ENCODE results near the gene FRZB. TPM values are rescaled to one million over a fixed set of nuclear protein-coding genes. Genes with fewer than 3 reads are reported as not detected.

FRZB gene
- total RNA-seq, 2 experiments from 2014 or later, result not detected

DNA sequence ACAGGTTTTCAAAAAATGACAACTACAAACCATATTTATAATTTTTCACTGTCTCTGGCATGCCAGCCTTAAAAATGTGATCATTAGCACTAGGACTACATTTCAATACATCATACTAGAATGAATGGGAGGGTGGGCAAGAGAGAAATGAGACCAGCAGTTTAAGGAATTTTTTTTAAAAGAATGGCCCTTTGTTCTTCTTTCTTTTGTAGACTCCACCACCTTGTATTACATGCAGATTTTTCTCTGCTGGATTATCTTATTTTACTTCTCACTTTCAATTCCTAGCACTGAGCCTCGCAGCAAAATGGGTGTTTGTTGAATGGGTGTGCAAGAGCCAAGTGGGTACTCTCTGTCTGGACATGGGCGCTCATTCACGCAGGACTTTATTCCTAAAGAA is 39.9 kb downstream of the FRZB start:
- no peak for DNase-seq
- intact Hi-C loops (cut with micrococcal nuclease), result no loop called here
- no peaks in the 10 kb centered on the region for H3K4me1 Mint-ChIP-seq (ENCODE audit: low read depth)
- H3K27me3 Mint-ChIP-seq (ENCODE audit: low read depth), result peaks cover 8% of the 10 kb centered on the region
- CTCF ChIA-PET, result interaction anchor here (0.6 to 1.3 kb wide), 2 partner anchors 133 to 154 kb away, joined by 3 read pairs; no protein-coding TSS in a partner anchor
- no peak overlapping the region for H3K4me3 Mint-ChIP-seq
- no peaks in the 10 kb centered on the region for H3K9me3 Mint-ChIP-seq
- H3K27ac Mint-ChIP-seq, result no peak overlapping the region
- no peaks in the 10 kb centered on the region for H3K36me3 Mint-ChIP-seq (ENCODE audit: low read depth)

DNA sequence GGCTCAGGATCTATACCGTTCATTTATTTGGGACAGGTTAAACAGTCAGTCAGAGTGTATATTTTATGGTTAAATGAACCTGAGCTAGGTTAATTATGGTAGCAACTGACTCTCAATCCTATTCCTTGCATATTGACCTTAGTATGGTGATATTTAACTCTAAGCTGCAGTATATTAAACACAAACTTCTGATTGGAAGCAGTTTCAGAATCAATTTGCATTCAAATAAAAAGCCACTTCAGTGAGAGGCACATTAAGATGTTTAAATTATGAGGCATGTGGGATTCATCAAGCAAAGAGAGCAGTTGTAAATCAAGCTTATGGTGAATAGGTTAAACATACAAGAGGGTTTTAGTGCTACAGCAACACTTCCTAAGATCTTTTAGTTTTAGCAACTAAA is 40.4 kb downstream of the FRZB start:
- no peak for DNase-seq
- no peak overlapping the region for H3K27ac Mint-ChIP-seq
- intact Hi-C loops (cut with micrococcal nuclease), result no loop called here
- CTCF ChIA-PET, result interaction anchor here (0.6 kb wide), 1 partner anchor 154 kb away, joined by 3 read pairs; no protein-coding TSS in a partner anchor
- no peaks in the 10 kb centered on the region for H3K36me3 Mint-ChIP-seq (ENCODE audit: low read depth)
- no peaks in the 10 kb centered on the region for H3K4me1 Mint-ChIP-seq (ENCODE audit: low read depth)
- H3K9me3 Mint-ChIP-seq, result no peaks in the 10 kb centered on the region
- peaks cover 8% of the 10 kb centered on the region for H3K27me3 Mint-ChIP-seq (ENCODE audit: low read depth)
- no peak overlapping the region for H3K4me3 Mint-ChIP-seq

GRCh38 chr2:182824767-182825158 is 41.7 kb downstream of the FRZB start:
- CTCF ChIA-PET, result no interaction called here
- Mint-ChIP-seq H3K27ac (no peak overlapping the region), H3K27me3 (ENCODE audit: low read depth) (peaks cover 5% of the 10 kb centered on the region)

DNA sequence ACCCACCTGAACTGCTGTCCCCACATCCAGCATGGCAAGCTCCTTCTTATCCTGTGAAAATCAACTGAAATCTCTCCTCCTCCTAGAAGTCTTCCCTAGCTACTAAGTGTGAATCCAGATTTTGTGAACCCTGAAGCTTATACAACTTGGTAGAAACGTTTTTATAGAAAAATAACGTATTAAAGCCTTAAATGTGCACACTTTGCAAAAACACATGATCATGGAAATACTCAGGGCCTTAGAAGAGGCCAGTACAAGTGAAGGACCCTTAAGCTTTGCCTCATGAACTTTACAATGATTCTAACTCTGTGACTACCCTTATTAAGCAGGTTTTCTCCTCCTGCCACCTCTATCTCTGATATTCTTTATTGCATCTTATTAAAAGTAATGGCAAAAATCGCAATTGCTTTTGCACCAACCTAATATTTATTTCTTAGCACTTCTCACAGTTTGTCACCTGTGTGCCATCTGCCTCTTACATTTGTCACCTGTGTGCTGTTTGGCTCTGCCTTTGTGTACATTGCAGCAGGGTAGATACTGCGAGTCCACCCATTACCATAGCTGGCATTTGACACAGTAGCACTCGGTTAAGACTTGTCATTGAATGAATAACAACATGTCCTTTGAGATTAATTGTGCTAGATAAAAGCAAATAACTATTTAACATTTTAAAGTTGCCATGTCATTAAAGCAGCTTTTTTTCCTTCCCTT is 42.2 kb downstream of the FRZB start:
- CTCF ChIA-PET, result interaction anchor here (0.7 kb wide), 1 partner anchor 59 kb away, joined by 3 read pairs; no protein-coding TSS in a partner anchor
- Mint-ChIP-seq H3K4me1 (ENCODE audit: low read depth) (no peaks in the 10 kb centered on the region), H3K27ac (no peak overlapping the region), H3K4me3 (no peak overlapping the region), H3K27me3 (ENCODE audit: low read depth) (no peaks in the 10 kb centered on the region), H3K36me3 (ENCODE audit: low read depth) (no peaks in the 10 kb centered on the region), H3K9me3 (no peaks in the 10 kb centered on the region)
- DNase-seq, result no peak
- intact Hi-C loops (cut with micrococcal nuclease), result no loop called here

More at GRCh38 chr2:182824767-182825158, 41.7 kb downstream of the FRZB start:
- Mint-ChIP-seq H3K4me3 (no peak overlapping the region), H3K9me3 (no peaks in the 10 kb centered on the region), H3K36me3 (ENCODE audit: low read depth) (no peaks in the 10 kb centered on the region), H3K4me1 (ENCODE audit: low read depth) (no peaks in the 10 kb centered on the region)
- intact Hi-C loops (cut with micrococcal nuclease), result no loop called here
- no peak for DNase-seq

DNA sequence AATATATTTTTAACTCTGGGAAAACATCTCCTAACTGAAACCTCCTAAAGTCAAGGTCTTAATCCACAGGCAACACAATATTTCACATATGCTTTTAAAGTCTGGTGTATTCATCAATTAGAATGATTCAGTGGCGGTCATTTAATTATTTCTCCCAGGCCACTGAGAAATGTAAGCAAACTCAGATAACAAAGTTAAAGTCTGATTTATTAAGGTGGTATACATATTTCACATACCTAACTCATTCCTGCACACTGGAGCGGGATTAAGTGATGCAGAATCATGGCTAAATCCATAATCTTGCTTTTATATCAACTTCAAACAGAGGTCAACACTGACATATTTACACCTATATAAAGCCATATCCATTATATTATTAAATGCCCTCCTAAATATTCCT is 43.7 kb downstream of the FRZB start:
- CTCF ChIA-PET, result no interaction called here
- no peaks in the 10 kb centered on the region for H3K4me1 Mint-ChIP-seq (ENCODE audit: low read depth)
- no peak overlapping the region for H3K4me3 Mint-ChIP-seq
- intact Hi-C loops (cut with micrococcal nuclease), result no loop called here
- H3K9me3 Mint-ChIP-seq, result no peaks in the 10 kb centered on the region
- no peaks in the 10 kb centered on the region for H3K36me3 Mint-ChIP-seq (ENCODE audit: low read depth)
- no peak overlapping the region for H3K27ac Mint-ChIP-seq
- DNase-seq, result no peak
- H3K27me3 Mint-ChIP-seq (ENCODE audit: low read depth), result no peaks in the 10 kb centered on the region

DNA sequence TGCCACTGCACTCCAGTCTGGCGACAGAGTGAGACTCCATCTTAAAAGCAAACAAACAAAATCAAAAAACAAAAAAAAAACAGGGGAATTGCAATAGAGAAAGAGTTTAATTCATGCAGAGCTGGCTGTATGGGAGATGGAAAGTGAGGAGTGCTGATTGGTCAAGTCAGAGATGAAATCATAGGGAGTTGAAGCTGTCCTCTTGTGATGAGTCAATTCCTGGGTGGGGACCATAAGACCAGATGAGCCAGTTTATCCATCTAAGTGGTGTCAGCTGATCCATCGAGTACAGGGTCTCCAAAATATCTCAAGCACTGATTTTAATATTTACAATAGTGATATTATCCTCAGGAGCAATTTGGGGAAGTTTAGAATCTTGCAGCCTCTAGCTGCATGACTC is 45.3 kb downstream of the FRZB start:
- intact Hi-C loops (cut with micrococcal nuclease), result no loop called here
- no peaks in the 10 kb centered on the region for H3K27me3 Mint-ChIP-seq (ENCODE audit: low read depth)
- no peaks in the 10 kb centered on the region for H3K4me1 Mint-ChIP-seq (ENCODE audit: low read depth)
- no peaks in the 10 kb centered on the region for H3K36me3 Mint-ChIP-seq (ENCODE audit: low read depth)
- no peak for DNase-seq
- CTCF ChIA-PET, result interaction anchor here (0.6 kb wide), 1 partner anchor 42 kb away, joined by 3 read pairs; no protein-coding TSS in a partner anchor
- no peaks in the 10 kb centered on the region for H3K9me3 Mint-ChIP-seq
- no peak overlapping the region for H3K4me3 Mint-ChIP-seq
- H3K27ac Mint-ChIP-seq, result no peak overlapping the region

DNA sequence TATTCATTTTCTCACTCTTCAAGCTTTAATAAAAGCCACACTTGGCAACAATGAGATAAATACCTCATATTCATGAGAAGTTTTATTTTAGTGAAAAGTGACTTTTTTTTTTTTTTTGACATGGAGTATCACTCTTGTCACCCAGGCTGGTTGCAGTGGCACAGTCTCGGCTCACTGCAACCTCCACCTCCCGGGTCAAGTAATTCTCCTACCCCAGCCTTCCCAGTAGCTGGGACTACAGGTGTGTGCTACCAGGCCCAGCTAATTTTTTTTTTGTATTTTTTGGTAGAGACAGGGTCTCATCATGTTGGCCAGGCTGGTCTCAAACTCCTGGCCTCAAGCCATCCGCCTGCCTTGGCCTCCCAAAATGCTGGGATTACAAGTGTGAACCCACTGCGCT is 47.0 kb downstream of the FRZB start:
- no peak overlapping the region for H3K4me3 Mint-ChIP-seq
- no peaks in the 10 kb centered on the region for H3K9me3 Mint-ChIP-seq
- no peak for DNase-seq
- H3K4me1 Mint-ChIP-seq (ENCODE audit: low read depth), result no peaks in the 10 kb centered on the region
- no peak overlapping the region for H3K27ac Mint-ChIP-seq
- intact Hi-C loops (cut with micrococcal nuclease), result no loop called here
- H3K27me3 Mint-ChIP-seq (ENCODE audit: low read depth), result peaks cover 2% of the 10 kb centered on the region
- no peaks in the 10 kb centered on the region for H3K36me3 Mint-ChIP-seq (ENCODE audit: low read depth)
- CTCF ChIA-PET, result no interaction called here

DNA sequence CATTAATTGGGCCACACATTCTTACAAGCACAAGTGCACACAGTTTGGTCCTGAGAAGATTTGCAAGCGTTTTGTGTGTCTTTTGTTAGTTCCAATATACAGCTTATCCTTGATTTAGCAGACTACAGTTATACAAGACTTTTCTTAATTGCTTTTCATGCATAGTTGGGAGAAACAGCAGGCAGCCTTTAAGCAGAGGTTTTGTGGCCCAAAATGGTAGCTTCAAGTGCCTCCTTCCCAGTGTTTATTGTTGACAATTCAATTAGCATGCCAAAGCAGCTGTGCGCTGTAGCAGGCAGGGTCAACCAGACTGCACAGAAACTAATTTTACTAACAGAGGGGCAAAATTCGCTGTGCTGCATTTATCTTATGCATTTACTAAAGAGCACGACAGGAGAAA is 47.5 kb downstream of the FRZB start:
- no peaks in the 10 kb centered on the region for H3K4me1 Mint-ChIP-seq (ENCODE audit: low read depth)
- intact Hi-C loops (cut with micrococcal nuclease), result no loop called here
- no peak overlapping the region for H3K27ac Mint-ChIP-seq
- CTCF ChIA-PET, result no interaction called here
- H3K9me3 Mint-ChIP-seq, result no peaks in the 10 kb centered on the region
- DNase-seq, result no peak
- H3K27me3 Mint-ChIP-seq (ENCODE audit: low read depth), result peaks cover 2% of the 10 kb centered on the region
- no peak overlapping the region for H3K4me3 Mint-ChIP-seq
- H3K36me3 Mint-ChIP-seq (ENCODE audit: low read depth), result no peaks in the 10 kb centered on the region

DNA sequence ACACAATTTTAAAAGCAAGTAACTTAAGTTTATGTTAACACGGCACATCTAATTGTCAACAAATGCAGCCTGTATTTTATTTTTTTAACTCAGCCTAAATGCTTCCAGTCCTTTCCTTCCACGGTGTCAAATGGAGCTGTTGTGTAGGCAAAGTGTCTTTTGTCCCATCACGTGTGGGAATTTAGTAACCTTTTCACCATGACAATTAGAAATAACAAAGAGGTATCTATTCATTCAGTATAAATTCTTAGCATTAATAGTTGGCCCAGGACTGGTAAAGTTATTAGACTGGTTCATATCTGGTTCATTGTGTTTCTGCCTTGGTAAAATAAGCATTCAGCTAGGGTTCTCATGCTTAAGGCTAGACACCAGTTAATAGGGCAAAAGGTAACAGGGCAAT is 47.9 kb downstream of the FRZB start:
- intact Hi-C loops (cut with micrococcal nuclease), result no loop called here
- peaks cover 2% of the 10 kb centered on the region for H3K27me3 Mint-ChIP-seq (ENCODE audit: low read depth)
- CTCF ChIA-PET, result no interaction called here

DNA sequence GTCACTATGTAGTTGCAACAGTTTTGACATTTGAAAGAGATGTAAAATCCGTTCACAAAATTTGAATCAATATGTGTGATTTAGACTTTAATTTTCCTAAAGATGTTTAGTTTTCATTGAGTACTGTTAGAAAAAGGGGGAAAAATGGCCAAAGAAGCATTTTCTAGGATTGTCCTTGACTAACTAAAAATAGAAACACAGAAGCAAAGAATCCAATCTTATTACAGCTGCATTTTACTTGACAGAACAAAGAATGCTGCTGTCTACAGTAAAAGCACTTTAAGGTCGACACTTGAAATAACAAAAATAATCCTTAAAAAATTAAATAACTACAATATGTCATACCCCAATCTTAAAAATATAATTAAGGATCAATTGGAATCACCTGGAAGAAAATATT is 48.9 kb downstream of the FRZB start:
- Mint-ChIP-seq H3K9me3 (no peaks in the 10 kb centered on the region), H3K36me3 (ENCODE audit: low read depth) (no peaks in the 10 kb centered on the region), H3K4me1 (ENCODE audit: low read depth) (no peaks in the 10 kb centered on the region), H3K27me3 (ENCODE audit: low read depth) (peaks cover 2% of the 10 kb centered on the region), H3K4me3 (no peak overlapping the region), H3K27ac (no peak overlapping the region)
- DNase-seq, result no peak
- intact Hi-C loops (cut with micrococcal nuclease), result no loop called here
- CTCF ChIA-PET, result no interaction called here

More for the DNA sequence above, 47.9 kb downstream of the FRZB start:
- Mint-ChIP-seq H3K36me3 (ENCODE audit: low read depth) (no peaks in the 10 kb centered on the region), H3K27ac (no peak overlapping the region), H3K9me3 (no peaks in the 10 kb centered on the region), H3K4me1 (ENCODE audit: low read depth) (no peaks in the 10 kb centered on the region), H3K4me3 (no peak overlapping the region)
- DNase-seq, result no peak

DNA sequence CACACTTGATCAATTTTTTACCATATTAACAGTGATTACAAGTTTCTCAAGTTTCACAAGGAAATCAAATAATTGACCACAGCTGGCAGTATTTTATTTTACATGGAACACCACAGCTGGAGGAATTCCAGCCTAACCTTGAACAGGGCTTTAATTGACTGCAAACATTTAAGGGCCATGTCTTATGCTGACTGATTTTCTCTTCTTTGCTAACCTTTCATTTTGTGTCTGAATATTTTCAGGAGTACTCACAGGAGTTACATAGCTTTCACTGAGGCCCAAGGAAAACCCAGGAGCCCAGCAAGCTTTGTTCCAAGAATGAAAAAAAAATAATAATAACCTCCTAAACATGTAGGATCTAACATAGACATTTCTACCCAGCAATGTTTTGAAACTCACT is 49.6 kb downstream of the FRZB start:
- no peak overlapping the region for H3K4me3 Mint-ChIP-seq
- H3K27me3 Mint-ChIP-seq (ENCODE audit: low read depth), result peaks cover 2% of the 10 kb centered on the region
- no peak for DNase-seq
- H3K36me3 Mint-ChIP-seq (ENCODE audit: low read depth), result no peaks in the 10 kb centered on the region
- no peaks in the 10 kb centered on the region for H3K9me3 Mint-ChIP-seq
- no peaks in the 10 kb centered on the region for H3K4me1 Mint-ChIP-seq (ENCODE audit: low read depth)
- intact Hi-C loops (cut with micrococcal nuclease), result no loop called here
- H3K27ac Mint-ChIP-seq, result no peak overlapping the region
- CTCF ChIA-PET, result no interaction called here

- no peak for DNase-seq
- no peak overlapping the region for H3K27ac Mint-ChIP-seq
- H3K36me3 Mint-ChIP-seq (ENCODE audit: low read depth), result no peaks in the 10 kb centered on the region
- intact Hi-C loops (cut with micrococcal nuclease), result no loop called here
- CTCF ChIA-PET, result no interaction called here
- no peak overlapping the region for H3K4me3 Mint-ChIP-seq
- H3K27me3 Mint-ChIP-seq (ENCODE audit: low read depth), result peaks cover 7% of the 10 kb centered on the region
- H3K4me1 Mint-ChIP-seq (ENCODE audit: low read depth), result no peaks in the 10 kb centered on the region
- H3K9me3 Mint-ChIP-seq, result no peaks in the 10 kb centered on the region
Observed at GRCh38 chr2:182814804-182815203, 51.6 kb downstream of the FRZB start.

DNA sequence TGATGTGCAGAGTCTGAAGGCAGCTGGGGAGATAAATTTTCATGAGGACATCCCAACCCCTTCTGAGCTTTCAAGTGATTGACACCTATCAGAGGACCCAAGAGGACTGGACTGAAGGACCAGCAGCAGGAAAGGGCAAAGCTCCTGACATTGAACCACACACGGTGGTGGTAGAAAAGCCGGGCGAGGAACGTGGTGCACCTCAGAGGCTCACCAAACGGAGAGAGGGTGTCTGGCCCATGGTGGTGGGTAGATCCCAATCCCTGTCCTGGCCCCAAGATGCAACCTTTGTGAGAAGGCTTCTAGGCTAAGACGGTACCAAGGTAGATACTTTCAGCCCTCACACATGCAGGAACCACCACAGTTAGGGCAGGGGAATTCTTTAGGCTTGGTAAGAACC is 52.1 kb downstream of the FRZB start:
- no peak for DNase-seq
- intact Hi-C loops (cut with micrococcal nuclease), result no loop called here
- Mint-ChIP-seq H3K27me3 (ENCODE audit: low read depth) (peaks cover 7% of the 10 kb centered on the region), H3K4me3 (no peak overlapping the region), H3K9me3 (no peaks in the 10 kb centered on the region), H3K4me1 (ENCODE audit: low read depth) (no peaks in the 10 kb centered on the region), H3K36me3 (ENCODE audit: low read depth) (no peaks in the 10 kb centered on the region), H3K27ac (no peak overlapping the region)
- CTCF ChIA-PET, result no interaction called here

Data from activated naive CD4-positive, alpha-beta T cell treated with anti-CD3 and anti-CD28 coated beads for 36 hours (primary cell).